ENCODE data around the gene TBC1D3B.
"Not testable (repeated sequence)": the region's sequence is repeated elsewhere in the genome, so short reads cannot be mapped to it uniquely, and the experiment has no call there.

DNA sequence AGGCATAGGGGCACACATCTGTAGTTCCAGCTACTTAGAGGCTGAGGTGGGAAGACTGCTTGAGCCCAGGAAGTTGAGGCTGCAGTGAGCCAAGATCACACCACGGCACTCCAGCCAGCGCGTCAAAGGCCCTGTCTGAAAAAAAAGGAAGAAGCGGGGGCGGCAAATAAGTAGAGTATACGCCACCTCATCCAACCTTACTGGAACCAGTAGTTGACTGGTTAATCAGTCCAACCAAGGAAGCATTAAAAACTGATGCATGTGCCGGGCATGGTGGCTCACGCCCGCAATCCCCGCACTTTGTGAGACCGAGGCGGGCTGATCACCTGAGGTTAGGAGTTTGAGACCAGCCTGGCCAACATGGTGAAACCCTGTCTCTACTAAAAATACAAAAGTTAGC is 46.5 kb upstream of the TBC1D3B start:
- TF ChIP-seq, protein P1, sequence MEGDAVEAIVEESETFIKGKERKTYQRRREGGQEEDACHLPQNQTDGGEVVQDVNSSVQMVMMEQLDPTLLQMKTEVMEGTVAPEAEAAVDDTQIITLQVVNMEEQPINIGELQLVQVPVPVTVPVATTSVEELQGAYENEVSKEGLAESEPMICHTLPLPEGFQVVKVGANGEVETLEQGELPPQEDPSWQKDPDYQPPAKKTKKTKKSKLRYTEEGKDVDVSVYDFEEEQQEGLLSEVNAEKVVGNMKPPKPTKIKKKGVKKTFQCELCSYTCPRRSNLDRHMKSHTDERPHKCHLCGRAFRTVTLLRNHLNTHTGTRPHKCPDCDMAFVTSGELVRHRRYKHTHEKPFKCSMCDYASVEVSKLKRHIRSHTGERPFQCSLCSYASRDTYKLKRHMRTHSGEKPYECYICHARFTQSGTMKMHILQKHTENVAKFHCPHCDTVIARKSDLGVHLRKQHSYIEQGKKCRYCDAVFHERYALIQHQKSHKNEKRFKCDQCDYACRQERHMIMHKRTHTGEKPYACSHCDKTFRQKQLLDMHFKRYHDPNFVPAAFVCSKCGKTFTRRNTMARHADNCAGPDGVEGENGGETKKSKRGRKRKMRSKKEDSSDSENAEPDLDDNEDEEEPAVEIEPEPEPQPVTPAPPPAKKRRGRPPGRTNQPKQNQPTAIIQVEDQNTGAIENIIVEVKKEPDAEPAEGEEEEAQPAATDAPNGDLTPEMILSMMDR (conservative IDR thresholded peaks at IDR 0.05; ENCODE audit: low read depth, low read length) = not testable (repeated sequence)
- TF ChIP-seq EZH2 (IDR thresholded peaks at IDR 0.05; ENCODE audit: borderline replicate concordance, low read depth, low read length, poor library complexity, severe bottlenecking) = not testable (repeated sequence)
